Measurements from ENCODE around the gene TMEM131. TPM values are rescaled to one million over a fixed set of nuclear protein-coding genes. Genes with fewer than 3 reads are reported as not detected.

Gene TMEM131
- total RNA-seq, 1 experiment from 2014 or later = 18.3 TPM

DNA sequence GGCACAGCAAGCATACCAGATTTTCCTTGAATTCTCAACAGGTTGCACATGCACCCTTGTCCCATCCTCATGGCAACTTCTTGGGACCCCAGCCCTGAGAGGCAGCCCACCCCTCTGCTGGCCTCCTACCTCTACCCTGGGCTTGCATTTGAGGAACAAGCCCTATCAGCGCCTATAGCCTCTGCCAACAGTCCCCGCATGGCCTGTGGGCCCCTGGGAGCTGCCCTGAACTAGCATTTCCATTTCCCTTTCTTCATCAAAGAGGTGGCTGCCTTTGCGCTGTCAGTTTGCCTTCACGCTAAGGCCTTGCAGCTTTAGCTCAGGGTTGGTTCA is 287.7 kb downstream of the TMEM131 start:
- DNase-seq (ENCODE audit: low read depth) = no peak

DNA sequence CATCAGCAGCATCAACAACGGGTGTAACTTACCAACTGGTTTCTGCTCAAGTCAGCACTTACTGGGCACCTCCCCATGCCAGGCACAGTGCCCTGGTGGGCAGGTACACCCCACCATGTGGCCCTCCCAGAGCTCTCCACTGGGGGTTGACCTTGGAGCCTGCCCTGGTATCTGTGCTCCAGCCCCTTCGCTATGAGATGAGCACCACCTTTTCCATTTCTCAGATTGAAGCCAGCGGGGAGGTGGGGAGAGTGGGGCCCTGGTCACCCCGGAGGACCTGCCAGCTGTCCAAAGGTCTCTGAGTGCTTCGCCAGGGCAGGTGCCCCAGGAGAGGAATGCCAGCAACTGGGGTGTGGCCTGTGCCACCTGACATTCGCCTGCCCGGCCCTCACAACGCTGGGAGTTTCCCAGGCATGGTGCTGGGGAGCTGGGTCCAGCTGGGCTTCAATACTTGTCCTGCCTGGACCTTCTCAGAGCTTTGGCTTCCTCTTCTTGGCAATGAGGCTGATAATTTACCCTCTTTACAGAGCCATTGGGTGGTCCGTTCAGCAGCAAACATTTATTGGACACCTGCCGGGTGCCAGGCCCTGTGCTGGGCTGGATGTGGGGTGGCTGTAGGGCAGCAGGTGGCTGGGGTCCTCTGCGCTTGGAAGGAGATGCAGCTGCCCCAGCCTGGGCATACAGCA is 288.2 kb downstream of the TMEM131 start:
- no peak for DNase-seq (ENCODE audit: low read depth)

DNA sequence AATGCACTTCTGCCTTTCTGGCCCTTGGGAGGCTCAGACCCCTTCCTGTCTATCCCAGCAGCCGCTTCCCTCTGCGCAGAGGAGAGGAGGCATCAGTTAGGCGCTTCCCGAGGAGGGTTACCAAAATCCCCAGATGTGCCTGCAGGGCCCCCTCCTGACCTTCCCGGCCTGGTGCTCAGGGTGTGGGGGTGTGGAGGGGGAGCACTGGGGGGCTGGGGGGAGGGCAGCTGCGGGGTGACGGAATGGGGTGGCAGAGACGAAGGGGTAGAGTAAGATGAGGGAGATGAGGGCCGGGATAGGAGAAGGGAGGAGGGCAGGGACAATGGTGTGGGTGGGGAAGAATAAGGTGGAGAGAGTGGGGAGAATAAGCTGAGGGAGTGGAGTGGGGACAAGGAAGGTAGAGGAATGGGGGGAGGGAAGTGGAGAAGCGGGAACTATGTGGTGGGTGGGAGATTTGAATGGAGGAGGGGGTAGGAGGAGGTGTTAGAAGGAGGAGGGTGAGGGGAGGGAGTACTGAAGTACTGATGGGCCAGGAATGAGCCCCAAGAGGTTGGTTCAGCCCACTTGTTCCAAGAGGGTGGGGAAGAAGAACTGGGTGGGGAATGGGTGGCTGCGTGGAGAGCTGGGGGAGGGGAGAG is 288.9 kb downstream of the TMEM131 start:
- no peak for DNase-seq (ENCODE audit: low read depth)

Other genes with a start within 250 kb of the TMEM131 start
- not detected in 2 replicates for gene VWA3B, start 91.2 kb upstream of the TMEM131 start, total RNA-seq (2014; rRNA removed; shearing (Covaris generic))